ENCODE results near the gene OTOP3.

- no peak for TF ChIP-seq CTCF (IDR thresholded peaks at IDR 0.05)
- no peak for TF ChIP-seq POLR2A (IDR thresholded peaks at IDR 0.05)
Observed at GRCh38 chr17:74981979-74982662, 46.4 kb downstream of the OTOP3 start.
